ENCODE results near the gene IGSF9.

IGSF9 gene

DNA sequence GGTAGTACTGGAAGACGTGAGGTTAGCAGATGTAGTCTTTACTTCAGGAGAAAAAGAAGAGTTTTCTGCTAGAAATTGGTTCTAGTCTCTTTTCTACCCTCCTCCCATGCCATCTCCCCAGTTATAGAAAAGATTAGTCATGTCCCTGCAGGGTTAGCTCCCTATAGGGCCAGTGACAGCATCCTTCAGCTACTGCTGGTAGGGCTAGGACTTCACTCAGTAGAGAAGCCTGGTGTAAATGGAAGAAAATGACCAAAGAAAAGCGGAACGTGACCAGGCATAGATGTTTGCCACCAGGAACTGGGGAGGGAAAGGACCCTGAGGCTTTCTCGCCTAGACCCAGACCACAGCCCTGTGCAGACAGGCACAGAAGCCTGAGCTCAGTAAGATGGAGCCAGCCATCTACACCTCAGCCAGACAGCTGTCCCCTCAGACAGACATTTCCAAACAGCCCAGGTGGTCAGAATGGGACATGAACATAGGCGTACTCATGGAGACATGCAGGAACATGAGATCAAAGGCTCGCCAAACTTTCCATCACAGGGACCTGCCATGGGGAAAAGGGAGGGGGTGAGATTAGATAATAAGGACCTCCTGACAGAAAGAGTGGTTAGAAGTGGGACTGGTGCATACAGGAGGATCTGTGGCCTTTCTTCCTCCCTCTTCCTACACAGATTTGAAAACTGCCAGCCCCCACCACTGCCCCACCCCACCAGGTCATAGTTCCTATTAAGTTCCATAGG is 32.1 kb upstream of the IGSF9 start:
- no peak overlapping the region for H3K4me3 ChIP-seq (ENCODE audit: low read depth, low read length)
- TF ChIP-seq, protein P1, sequence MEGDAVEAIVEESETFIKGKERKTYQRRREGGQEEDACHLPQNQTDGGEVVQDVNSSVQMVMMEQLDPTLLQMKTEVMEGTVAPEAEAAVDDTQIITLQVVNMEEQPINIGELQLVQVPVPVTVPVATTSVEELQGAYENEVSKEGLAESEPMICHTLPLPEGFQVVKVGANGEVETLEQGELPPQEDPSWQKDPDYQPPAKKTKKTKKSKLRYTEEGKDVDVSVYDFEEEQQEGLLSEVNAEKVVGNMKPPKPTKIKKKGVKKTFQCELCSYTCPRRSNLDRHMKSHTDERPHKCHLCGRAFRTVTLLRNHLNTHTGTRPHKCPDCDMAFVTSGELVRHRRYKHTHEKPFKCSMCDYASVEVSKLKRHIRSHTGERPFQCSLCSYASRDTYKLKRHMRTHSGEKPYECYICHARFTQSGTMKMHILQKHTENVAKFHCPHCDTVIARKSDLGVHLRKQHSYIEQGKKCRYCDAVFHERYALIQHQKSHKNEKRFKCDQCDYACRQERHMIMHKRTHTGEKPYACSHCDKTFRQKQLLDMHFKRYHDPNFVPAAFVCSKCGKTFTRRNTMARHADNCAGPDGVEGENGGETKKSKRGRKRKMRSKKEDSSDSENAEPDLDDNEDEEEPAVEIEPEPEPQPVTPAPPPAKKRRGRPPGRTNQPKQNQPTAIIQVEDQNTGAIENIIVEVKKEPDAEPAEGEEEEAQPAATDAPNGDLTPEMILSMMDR (IDR thresholded peaks at IDR 0.05; ENCODE audit: insufficient read depth, low read depth, low read length, missing control alignments): no peak
- DNase-seq (ENCODE audit: low read depth): no peak

DNA sequence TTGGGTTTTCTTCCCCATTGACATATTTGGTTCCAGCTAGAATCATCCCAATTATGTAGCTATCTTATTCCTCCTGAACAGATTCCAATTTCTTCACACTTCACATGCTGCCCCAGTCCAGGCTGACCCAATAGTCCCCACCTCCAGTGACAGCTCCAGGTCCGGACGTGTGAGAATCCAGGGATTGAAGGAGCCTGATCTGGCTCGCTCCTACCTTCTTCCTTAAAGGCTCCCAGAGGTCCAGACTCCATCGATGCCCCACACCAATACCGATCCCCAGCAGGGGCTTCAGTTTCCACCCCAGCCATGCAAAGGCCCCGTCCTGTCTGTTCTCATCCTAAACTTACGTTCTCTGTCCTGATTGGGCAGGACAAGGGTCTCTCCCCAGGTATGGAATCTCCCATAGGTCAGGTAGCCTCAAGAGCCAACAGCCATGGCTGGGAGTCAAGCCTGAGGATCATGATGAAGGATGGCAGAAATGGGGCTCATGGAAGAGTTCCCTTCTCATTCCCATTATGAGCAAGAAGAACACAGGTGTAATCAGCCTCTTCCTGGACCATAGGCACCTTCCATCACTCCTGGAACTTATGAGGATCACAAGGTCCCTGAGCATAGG is 29.0 kb upstream of the IGSF9 start:
- TF ChIP-seq, protein P1 (IDR thresholded peaks at IDR 0.05; ENCODE audit: insufficient read depth, low read depth, low read length, missing control alignments): no peak
- DNase-seq (ENCODE audit: low read depth): no peak
- H3K4me3 ChIP-seq (ENCODE audit: low read depth, low read length): no peak overlapping the region

DNA sequence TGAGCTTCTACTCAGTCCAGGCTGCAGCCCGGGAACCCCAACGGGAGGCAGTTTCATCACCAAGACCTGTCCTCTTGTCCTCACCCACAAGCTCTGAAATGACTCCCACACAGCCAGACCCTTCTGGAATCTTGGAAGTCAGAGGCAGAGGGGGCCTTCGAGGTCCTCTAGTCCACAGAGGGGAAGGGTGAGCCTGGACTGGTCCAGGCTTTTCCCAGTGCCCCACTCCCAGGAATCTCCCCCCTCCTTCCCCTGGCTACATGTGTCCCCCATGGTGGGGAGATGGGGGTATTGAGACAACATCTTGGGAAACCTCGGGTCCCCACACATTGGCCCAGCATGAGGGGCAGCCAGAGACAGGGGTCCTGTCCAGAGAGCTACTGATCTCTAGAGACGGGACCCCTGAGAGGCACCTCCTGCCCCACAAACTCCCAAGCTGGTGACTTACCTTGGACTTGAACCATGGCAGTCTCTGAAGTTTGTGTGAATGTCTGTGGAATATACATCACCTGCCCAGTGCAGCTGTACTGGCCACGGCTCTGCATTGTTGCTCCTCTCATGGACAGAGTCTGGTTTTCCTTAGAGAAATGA is 28.0 kb upstream of the IGSF9 start:
- DNase-seq (ENCODE audit: low read depth): no peak
- H3K4me3 ChIP-seq (ENCODE audit: low read depth, low read length): no peak overlapping the region
- TF ChIP-seq, protein P1 (IDR thresholded peaks at IDR 0.05; ENCODE audit: insufficient read depth, low read depth, low read length, missing control alignments): no peak

GRCh38 chr1:159972443-159973205 is 27.2 kb upstream of the IGSF9 start:
- TF ChIP-seq, protein P1 (IDR thresholded peaks at IDR 0.05; ENCODE audit: insufficient read depth, low read depth, low read length, missing control alignments): no peak
- DNase-seq (ENCODE audit: low read depth): no peak

GRCh38 chr1:159970932-159971342 is 25.5 kb upstream of the IGSF9 start:
- TF ChIP-seq, protein P1 (IDR thresholded peaks at IDR 0.05; ENCODE audit: insufficient read depth, low read depth, low read length, missing control alignments): no peak
- no peak overlapping the region for H3K4me3 ChIP-seq (ENCODE audit: low read depth, low read length)
- DNase-seq (ENCODE audit: low read depth): no peak

More at GRCh38 chr1:159972443-159973205, 27.2 kb upstream of the IGSF9 start:
- H3K4me3 ChIP-seq (ENCODE audit: low read depth, low read length): no peak overlapping the region

DNA sequence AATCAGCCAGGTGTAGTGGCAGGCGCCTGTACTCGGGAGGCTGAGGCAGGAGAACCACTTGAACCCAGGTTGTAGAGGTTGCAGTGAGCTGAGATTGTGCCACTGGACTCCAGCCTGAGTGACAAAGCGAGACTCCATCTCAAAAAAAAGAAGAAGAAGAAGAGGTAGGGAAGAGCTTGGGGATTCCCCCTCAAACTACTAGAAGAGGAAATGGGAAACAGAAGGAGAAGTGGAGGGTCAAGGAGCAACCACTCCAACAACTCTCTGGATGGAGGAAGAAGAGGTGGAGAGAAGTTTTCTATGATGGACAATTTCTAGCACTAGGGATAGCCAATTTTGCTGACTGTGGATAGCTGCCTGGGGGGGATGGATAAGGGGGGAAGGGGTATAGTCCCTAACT is 23.5 kb upstream of the IGSF9 start:
- TF ChIP-seq, protein P1 (IDR thresholded peaks at IDR 0.05; ENCODE audit: insufficient read depth, low read depth, low read length, missing control alignments): no peak

More for the DNA sequence above, 23.5 kb upstream of the IGSF9 start:
- H3K4me3 ChIP-seq (ENCODE audit: low read depth, low read length): no peak overlapping the region
- no peak for DNase-seq (ENCODE audit: low read depth)
